Measurements from ENCODE around the gene BCL7A.

GRCh38 chr12:122102331-122102730 is 80.6 kb downstream of the BCL7A start:
- TF ChIP-seq CTCF (IDR thresholded peaks at IDR 0.05) (no peak), EZH2 (IDR thresholded peaks at IDR 0.05; ENCODE audit: borderline replicate concordance, insufficient read depth, low read depth, low read length, poor library complexity, severe bottlenecking) (no peak)

All from B cell (primary cell).